Measurements from ENCODE around the gene KCNJ5. TPM values are rescaled to one million over a fixed set of nuclear protein-coding genes. Genes with fewer than 3 reads are reported as not detected.

KCNJ5 gene
- total RNA-seq, 2 experiments from 2014 or later: not detected

GRCh38 chr11:128859563-128860441 lies 31.4 kb upstream of the KCNJ5 start:
- Mint-ChIP-seq H3K36me3 (ENCODE audit: low read depth) (no peaks in the 10 kb centered on the region), H3K9me3 (no peaks in the 10 kb centered on the region), H3K4me1 (peaks cover 7% of the 10 kb centered on the region), H3K27me3 (peaks cover 6% of the 10 kb centered on the region), H3K27ac (no peak overlapping the region), H3K4me3 (no peak overlapping the region)
- POLR2A ChIA-PET: no interaction called here
- DNase-seq: peak; percentile 75
- CTCF ChIA-PET: interaction anchor here (0.6 to 1.4 kb wide), 4 partner anchors 11 to 687 kb away, joined by 3 to 6 read pairs (median 4); no protein-coding TSS in a partner anchor

- Mint-ChIP-seq H3K4me1 (peaks cover 7% of the 10 kb centered on the region), H3K36me3 (ENCODE audit: low read depth) (no peaks in the 10 kb centered on the region), H3K27me3 (peaks cover 6% of the 10 kb centered on the region), H3K27ac (no peak overlapping the region), H3K4me3 (no peak overlapping the region), H3K9me3 (no peaks in the 10 kb centered on the region)
- DNase-seq: no peak
- POLR2A ChIA-PET: no interaction called here
- CTCF ChIA-PET: interaction anchor here (0.6 to 1.4 kb wide), 3 partner anchors 12 to 831 kb away, joined by 3 to 5 read pairs (median 3); no protein-coding TSS in a partner anchor
Measured at GRCh38 chr11:128860571-128861361, 30.4 kb upstream of the KCNJ5 start.

- peaks cover 6% of the 10 kb centered on the region for H3K27me3 Mint-ChIP-seq
- CTCF ChIA-PET: interaction anchor here (0.6 to 0.8 kb wide), 2 partner anchors 35 to 939 kb away, joined by 3 read pairs; no protein-coding TSS in a partner anchor
- POLR2A ChIA-PET: no interaction called here
- peaks cover 7% of the 10 kb centered on the region for H3K4me1 Mint-ChIP-seq
- H3K36me3 Mint-ChIP-seq (ENCODE audit: low read depth): no peaks in the 10 kb centered on the region
- H3K27ac Mint-ChIP-seq: no peak overlapping the region
- H3K9me3 Mint-ChIP-seq: no peaks in the 10 kb centered on the region
- no peak overlapping the region for H3K4me3 Mint-ChIP-seq
- no peak for DNase-seq
Measured at GRCh38 chr11:128862406-128862805, 28.8 kb upstream of the KCNJ5 start.

- CTCF ChIA-PET: interaction anchor here (0.8 kb wide), 1 partner anchor 36 kb away, joined by 3 read pairs; no protein-coding TSS in a partner anchor
Measured at GRCh38 chr11:128862908-128863660, 28.1 kb upstream of the KCNJ5 start.

GRCh38 chr11:128865490-128865889 lies 25.7 kb upstream of the KCNJ5 start:
- Mint-ChIP-seq H3K27ac (no peak overlapping the region), H3K9me3 (no peaks in the 10 kb centered on the region), H3K36me3 (ENCODE audit: low read depth) (no peaks in the 10 kb centered on the region), H3K4me1 (no peaks in the 10 kb centered on the region), H3K27me3 (peaks cover 2% of the 10 kb centered on the region), H3K4me3 (no peak overlapping the region)
- no peak for DNase-seq
- ChIA-PET CTCF (interaction anchor here (1.0 to 1.5 kb wide), 2 partner anchors 15 to 693 kb away, joined by 4 read pairs; no protein-coding TSS in a partner anchor), POLR2A (no interaction called here)

More at GRCh38 chr11:128862908-128863660, 28.1 kb upstream of the KCNJ5 start:
- POLR2A ChIA-PET: no interaction called here
- Mint-ChIP-seq H3K27me3 (peaks cover 5% of the 10 kb centered on the region), H3K36me3 (ENCODE audit: low read depth) (no peaks in the 10 kb centered on the region), H3K4me1 (peaks cover 7% of the 10 kb centered on the region), H3K4me3 (no peak overlapping the region), H3K27ac (no peak overlapping the region), H3K9me3 (no peaks in the 10 kb centered on the region)
- no peak for DNase-seq

- Mint-ChIP-seq H3K4me3 (no peak within 1 kb of the TSS), H3K9me3 (no peaks in the 10 kb centered on the region), H3K36me3 (ENCODE audit: low read depth) (no peaks in the 10 kb centered on the region), H3K27ac (no peak within 1 kb of the TSS), H3K27me3 (peaks cover 2% of the 10 kb centered on the region), H3K4me1 (no peaks in the 10 kb centered on the region)
- ChIA-PET POLR2A (no interaction called here), CTCF (no interaction called here)
- DNase-seq: peak; percentile 43
Measured at GRCh38 chr11:128867277-128867676, 23.9 kb upstream of the KCNJ5 start, which contains the start of gene KCNJ1. Gene KCNJ1, minus strand, starts transcription at chr11:128867296. Its CDS starts 27,053 bp downstream, at chr11:128840243.

GRCh38 chr11:128868841-128869671 lies 22.1 kb upstream of the KCNJ5 start:
- Mint-ChIP-seq H3K36me3 (ENCODE audit: low read depth) (no peaks in the 10 kb centered on the region), H3K27me3 (peaks cover 4% of the 10 kb centered on the region), H3K27ac (no peak overlapping the region), H3K4me1 (no peaks in the 10 kb centered on the region), H3K9me3 (no peaks in the 10 kb centered on the region), H3K4me3 (no peak overlapping the region)
- CTCF ChIA-PET: interaction anchor here (0.6 to 1.4 kb wide), 6 partner anchors 15 to 138 kb away, joined by 3 to 6 read pairs (median 4); no protein-coding TSS in a partner anchor
- peak; percentile 45 for DNase-seq
- POLR2A ChIA-PET: no interaction called here

- ChIA-PET CTCF (no interaction called here), POLR2A (no interaction called here)
- no peaks in the 10 kb centered on the region for H3K9me3 Mint-ChIP-seq
- H3K36me3 Mint-ChIP-seq (ENCODE audit: low read depth): no peaks in the 10 kb centered on the region
- no peak overlapping the region for H3K4me3 Mint-ChIP-seq
- no peak overlapping the region for H3K27ac Mint-ChIP-seq
- no peak for DNase-seq
- peaks cover 9% of the 10 kb centered on the region for H3K27me3 Mint-ChIP-seq
- H3K4me1 Mint-ChIP-seq: no peaks in the 10 kb centered on the region
Measured at GRCh38 chr11:128871168-128871610, 20.0 kb upstream of the KCNJ5 start.

GRCh38 chr11:128872094-128872493 lies 19.1 kb upstream of the KCNJ5 start:
- H3K27ac Mint-ChIP-seq: no peak overlapping the region
- H3K4me3 Mint-ChIP-seq: no peak overlapping the region
- no peaks in the 10 kb centered on the region for H3K36me3 Mint-ChIP-seq (ENCODE audit: low read depth)
- peaks cover 9% of the 10 kb centered on the region for H3K27me3 Mint-ChIP-seq
- DNase-seq: no peak
- H3K4me1 Mint-ChIP-seq: no peaks in the 10 kb centered on the region
- ChIA-PET POLR2A (no interaction called here), CTCF (no interaction called here)
- no peaks in the 10 kb centered on the region for H3K9me3 Mint-ChIP-seq

- H3K27me3 Mint-ChIP-seq: peaks cover 11% of the 10 kb centered on the region
- no peak for DNase-seq
- H3K27ac Mint-ChIP-seq: no peak overlapping the region
- H3K4me1 Mint-ChIP-seq: no peaks in the 10 kb centered on the region
- H3K36me3 Mint-ChIP-seq (ENCODE audit: low read depth): no peaks in the 10 kb centered on the region
- H3K4me3 Mint-ChIP-seq: no peak overlapping the region
- ChIA-PET POLR2A (no interaction called here), CTCF (no interaction called here)
- no peaks in the 10 kb centered on the region for H3K9me3 Mint-ChIP-seq
Measured at GRCh38 chr11:128872594-128872993, 18.6 kb upstream of the KCNJ5 start.

GRCh38 chr11:128874427-128874826 lies 16.7 kb upstream of the KCNJ5 start:
- POLR2A ChIA-PET: no interaction called here
- no peaks in the 10 kb centered on the region for H3K9me3 Mint-ChIP-seq
- H3K27me3 Mint-ChIP-seq: peaks cover 11% of the 10 kb centered on the region
- no peak overlapping the region for H3K4me3 Mint-ChIP-seq
- CTCF ChIA-PET: interaction anchor here (1.0 to 1.3 kb wide), 2 partner anchors 10 to 31 kb away, joined by 3 read pairs; no protein-coding TSS in a partner anchor
- H3K36me3 Mint-ChIP-seq (ENCODE audit: low read depth): no peaks in the 10 kb centered on the region
- no peaks in the 10 kb centered on the region for H3K4me1 Mint-ChIP-seq
- H3K27ac Mint-ChIP-seq: no peak overlapping the region
- no peak for DNase-seq

Data from activated CD4-positive, alpha-beta T cell treated with anti-CD3 and anti-CD28 coated beads, Interleukin-2, amount 10 ng/mL, durations not matched to agents 7 days and 5 days (primary cell).